Transverse colon (tissue), 4 donors: ENCODE measurements around the gene GALNT9. TPM values are rescaled to one million over a fixed set of nuclear protein-coding genes. Genes with fewer than 3 reads are reported as not detected.

Experiments used
- DNase-seq: peaks from one replicate; pipeline ENCODE4 v3.0.0-alpha.2; 2019
- H3K27ac ChIP-seq, 4 donors: fragments of 200-600 bp; sonication (generic); 2 replicates each; pipeline ENCODE4 v1.5.1; 2016 to 2018; ENCODE audit warnings: inconsistent platforms in 4 of 4
- H3K27me3 ChIP-seq: fragments of 200-600 bp; sonication (generic); 2 replicates; pipeline ENCODE4 v1.5.1; 2017; ENCODE audit warnings: inconsistent platforms
- H3K36me3 ChIP-seq, 4 donors: fragments of 200-600 bp; sonication (generic); 2 replicates each; pipeline ENCODE4 v1.5.1; 2017 to 2019; ENCODE audit warnings: inconsistent platforms in 4 of 4
- H3K4me1 ChIP-seq, 4 donors: fragments of 200-600 bp; sonication (generic); 2 replicates each; pipeline ENCODE4 v1.5.1; 2017 to 2020; ENCODE audit warnings: inconsistent platforms in 4 of 4
- H3K4me3 ChIP-seq, 4 donors: fragments of 200-600 bp; sonication (generic); 1 replicate in 1 of 4; 2 replicates in 3 of 4; pipeline versions ENCODE4 v1.5.1 to v1.6.1; 2017 to 2019; ENCODE audit warnings: inconsistent platforms in 4 of 4
- H3K9me3 ChIP-seq, 2 donors: fragments of 200-600 bp; sonication (generic); 2 replicates each; pipeline ENCODE4 v1.5.1; 2017 to 2019; ENCODE audit warnings: inconsistent platforms in 2 of 2
- CTCF ChIP-seq, 5 experiments: fragments of 200-600 bp in 3 of 5; fragments of 450-650 bp in 2 of 5; sonication (generic) in 3 of 5; IDR thresholded peaks; 1 replicate in 2 of 5; 2 replicates in 3 of 5; pipeline ENCODE4 v1.5.1; 2016 to 2017; ENCODE audit warnings: antibody characterized with exemption in 5 of 5, inconsistent platforms in 3 of 5, mild to moderate bottlenecking in 2 of 5, moderate library complexity in 1 of 5
- EP300 ChIP-seq: sonication (generic); formaldehyde crosslinking; IDR thresholded peaks from one replicate; pipeline ENCODE4 v1.6.1; 2017; ENCODE audit warnings: antibody characterized with exemption, low read depth
- POLR2A ChIP-seq: fragments of 450-650 bp; IDR thresholded peaks from one replicate; pipeline ENCODE4 v1.6.1; 2016; ENCODE audit warnings: antibody characterized with exemption, mild to moderate bottlenecking, moderate library complexity
- POLR2AphosphoS5 ChIP-seq, 3 donors: sonication (generic); formaldehyde crosslinking; IDR thresholded peaks; one replicate each; pipeline ENCODE4 v1.6.1; 2016; ENCODE audit warnings: antibody characterized with exemption in 3 of 3
- WGBS, 2 donors: methylation state at CpG; one replicate each; pipeline ENCODE4 v1.1.5; 2018; ENCODE audit warnings: low coverage in 1 of 2; 5-methylcytosine and 5-hydroxymethylcytosine counted together
- in situ Hi-C, 4 donors: fragments of 200-750 bp; cut with MboI; loops; one replicate each; pipeline versions ENCODE4 v1.15.0 to v1.15.1; 2017; ENCODE audit warnings: low sequenced_read_pairs in 3 of 4, low pct_ligation_motif_present in 1 of 4, low pct_unique_long_range_greater_than_20kb in 1 of 4
- intact Hi-C: fragments of 100-400 bp; cut with DNase I; formaldehyde crosslinking; loops from one replicate; pipeline ENCODE4 v1.15.1; 2023; ENCODE audit warnings: low total_unique reads
- total RNA-seq, 4 donors: library from RNA; depleted of rRNA; stranded (reverse); fragments of >200 nt; gene quantifications; one replicate each; pipeline ENCODE4 v1.1.0, GENCODE V29; 2016

The GALNT9 gene
- total RNA-seq, 4 donors from 2014 or later = 0.82 to 4.5 TPM; not detected in 2

- WGBS, 2 donors = 73% methylated on average over 13 of the region's 13 CpGs; no CpG with 5 or more reads in 1 of the 2 donors
- H3K36me3 ChIP-seq = no peaks in the 10 kb centered on the region
Observed at GRCh38 chr12:132261328-132262138, 67.9 kb downstream of the GALNT9 start.

GRCh38 chr12:132260721-132261120 is 68.7 kb downstream of the GALNT9 start:
- H3K36me3 ChIP-seq = no peaks in the 10 kb centered on the region
- DNase-seq = no peak
- no peaks in the 10 kb centered on the region for H3K4me1 ChIP-seq
- no peak overlapping the region for H3K4me3 ChIP-seq
- H3K27ac ChIP-seq = no peak overlapping the region
- in situ Hi-C loops (no loop called here), intact Hi-C loops (no loop called here)
- 89% methylated on average over 29 of the region's 29 CpGs; no CpG with 5 or more reads in 1 of the 2 donors for WGBS, 2 donors
- no peaks in the 10 kb centered on the region for H3K27me3 ChIP-seq
- TF ChIP-seq POLR2A = no peak
- no peak for TF ChIP-seq CTCF (IDR thresholded peaks at IDR 0.05)
- no peak for TF ChIP-seq EP300
- H3K9me3 ChIP-seq = no peaks in the 10 kb centered on the region

More at GRCh38 chr12:132261328-132262138, 67.9 kb downstream of the GALNT9 start:
- Histone ChIP-seq H3K4me3 (no peak overlapping the region), H3K4me1 (no peaks in the 10 kb centered on the region), H3K27me3 (no peaks in the 10 kb centered on the region), H3K27ac (no peak overlapping the region), H3K9me3 (no peaks in the 10 kb centered on the region)
- DNase-seq = no peak
- in situ Hi-C loops (no loop called here), intact Hi-C loops (no loop called here)
- TF ChIP-seq POLR2AphosphoS5 (IDR thresholded peaks at IDR 0.05) = no peak
- no peak for TF ChIP-seq EP300
- no peak for TF ChIP-seq POLR2A
- no peak for TF ChIP-seq CTCF (IDR thresholded peaks at IDR 0.05)

- intact Hi-C loops (no loop called here), in situ Hi-C loops (no loop called here)
- no peaks in the 10 kb centered on the region for H3K36me3 ChIP-seq
- no peak overlapping the region for H3K27ac ChIP-seq
- no peak overlapping the region for H3K4me3 ChIP-seq
- no peaks in the 10 kb centered on the region for H3K27me3 ChIP-seq
- H3K9me3 ChIP-seq = no peaks in the 10 kb centered on the region
- H3K4me1 ChIP-seq = no peaks in the 10 kb centered on the region
- WGBS, 2 donors = 63% methylated on average over 24 of the region's 25 CpGs; no CpG with 5 or more reads in 1 of the 2 donors
- TF ChIP-seq POLR2A = no peak
- TF ChIP-seq POLR2AphosphoS5 (IDR thresholded peaks at IDR 0.05) = no peak
- no peak for DNase-seq
Observed at GRCh38 chr12:132259872-132260695, 69.3 kb downstream of the GALNT9 start.

- TF ChIP-seq POLR2A (no peak), POLR2AphosphoS5 (IDR thresholded peaks at IDR 0.05) (no peak), CTCF (IDR thresholded peaks at IDR 0.05) (no peak), EP300 (no peak)
- intact Hi-C loops (no loop called here), in situ Hi-C loops (no loop called here)
- Histone ChIP-seq H3K4me1 (no peaks in the 10 kb centered on the region), H3K27ac (no peak overlapping the region), H3K36me3 (no peaks in the 10 kb centered on the region), H3K4me3 (no peak overlapping the region), H3K9me3 (no peaks in the 10 kb centered on the region), H3K27me3 (no peaks in the 10 kb centered on the region)
- 77 to 80% methylated on average over 3 to 13 of the region's 15 CpGs for WGBS, 2 donors
- no peak for DNase-seq
Observed at GRCh38 chr12:132259364-132259871, 70.0 kb downstream of the GALNT9 start.
